HCT116 (cell line): Measurements from ENCODE around the gene LHX1. TPM values are rescaled to one million over a fixed set of nuclear protein-coding genes. Genes with fewer than 3 reads are reported as not detected.

ENCODE experiments used
- ATAC-seq: fragments of 200-7000 bp; cut with Tn5 transposase; 2 replicates; pipeline ENCODE4 v1.9.1; 2020; ENCODE audit warnings: mild to moderate bottlenecking, moderate library complexity
- BruUV-seq: library from RNA; stranded (reverse); fragments of 400-500 nt; replicated peaks from 2 replicates; lab custom pipeline; 2021; lab: Mats Ljungman, UMichigan
- CTCF ChIA-PET: fragments of 300-600 bp; sonication (Branson Sonifier 250); formaldehyde crosslinking; loops from one replicate; lab custom pipeline; 2021; ENCODE audit warnings: antibody characterized with exemption; lab: Charles Lee
- POLR2A ChIA-PET: fragments of 300-600, 350-600 bp; sonication (Branson Sonifier 250); formaldehyde crosslinking; loops from one replicate; lab custom pipeline; 2021; ENCODE audit warnings: antibody characterized with exemption; lab: Charles Lee
- RAD21 ChIA-PET, 2 experiments: fragments of 300-600 bp; sonication (Branson Sonifier 250); formaldehyde crosslinking; loops; one replicate each; lab custom pipeline; 2023; ENCODE audit warnings: low total read pairs in 2 of 2; ENCODE audit not compliant: uncharacterized antibody in 2 of 2, unreplicated experiment in 2 of 2, low non-redundant PET in 1 of 2; lab: Charles Lee
- DNase-seq: peaks from one replicate; pipeline ENCODE4 v3.0.0-alpha.2; 2010; ENCODE audit warnings: low read depth, low spot score
- H2AFZ ChIP-seq: fragments of 200-600 bp; shearing (Covaris generic), sonication (generic); 2 replicates; pipeline ENCODE4 v1.6.1; 2017; ENCODE audit warnings: low read depth, mixed run types, mixed read lengths, antibody characterized with exemption, low read length; ENCODE audit not compliant: poor library complexity, severe bottlenecking
- H3K27ac ChIP-seq: 2 replicates; pipeline ENCODE4 v1.5.1; 2012; ENCODE audit warnings: low read depth, low read length
- H3K27me3 ChIP-seq: fragments of 200-600 bp; sonication (generic); 2 replicates; pipeline ENCODE4 v1.6.1; 2016; ENCODE audit warnings: mixed run types, low read length, mixed read lengths; ENCODE audit not compliant: insufficient read depth
- H3K36me3 ChIP-seq, 2 experiments: fragments of 200-500 bp in 1 of 2; fragments of 200-600 bp in 1 of 2; sonication (Bioruptor generic) in 1 of 2; sonication (generic) in 1 of 2; 2 replicates each; pipeline versions ENCODE4 v1.5.1 to v1.6.1; 2014 to 2016; ENCODE audit warnings: low read length in 2 of 2, inconsistent platforms in 1 of 2, mixed read lengths in 1 of 2, mixed run types in 1 of 2; ENCODE audit not compliant: insufficient read depth in 2 of 2, control insufficient read depth in 1 of 2
- H3K4me1 ChIP-seq, 2 experiments: fragments of 200-600 bp in 1 of 2; sonication (generic) in 1 of 2; 2 replicates each; pipeline versions ENCODE4 v1.5.1 to v1.6.1; 2012 to 2017; ENCODE audit warnings: low read length in 2 of 2, inconsistent platforms in 1 of 2, mild to moderate bottlenecking in 1 of 2, mixed read lengths in 1 of 2, mixed run types in 1 of 2, moderate library complexity in 1 of 2; ENCODE audit not compliant: insufficient read depth in 2 of 2, control insufficient read depth in 1 of 2
- H3K4me2 ChIP-seq: fragments of 200-600 bp; sonication (generic); 2 replicates; pipeline ENCODE4 v1.6.1; 2017; ENCODE audit warnings: mixed run types, low read length, mixed read lengths
- H3K4me3 ChIP-seq, 2 experiments: fragments of 200-600 bp in 1 of 2; sonication (generic) in 1 of 2; replicated peaks in 1 of 2; 2 replicates each; pipeline ENCODE4 v1.5.1; 2011 to 2016; ENCODE audit warnings: low read length in 2 of 2, control low read depth in 1 of 2, low read depth in 1 of 2, mild to moderate bottlenecking in 1 of 2, mixed read lengths in 1 of 2, mixed run types in 1 of 2
- H3K79me2 ChIP-seq: fragments of 200-600 bp; sonication (generic); 2 replicates; pipeline ENCODE4 v1.6.1; 2017; ENCODE audit warnings: mild to moderate bottlenecking, mixed run types, low read length, moderate library complexity, mixed read lengths; ENCODE audit not compliant: insufficient read depth
- H3K9ac ChIP-seq: fragments of 200-600 bp; sonication (generic); 2 replicates; pipeline ENCODE4 v1.6.1; 2016; ENCODE audit warnings: low read length, mixed read lengths
- H3K9me2 ChIP-seq: fragments of 200-600 bp; sonication (generic), shearing (Covaris generic); 2 replicates; pipeline ENCODE4 v1.6.1; 2017; ENCODE audit warnings: mixed run types, mild to moderate bottlenecking, moderate library complexity; ENCODE audit not compliant: insufficient read depth
- H3K9me3 ChIP-seq, 2 experiments: fragments of 200-500 bp in 1 of 2; fragments of 200-600 bp in 1 of 2; sonication (Bioruptor generic) in 1 of 2; sonication (generic) in 1 of 2; 2 replicates each; pipeline ENCODE4 v1.6.1; 2014 to 2017; ENCODE audit warnings: low read length in 2 of 2, mixed read lengths in 2 of 2, inconsistent platforms in 1 of 2, low read depth in 1 of 2, mild to moderate bottlenecking in 1 of 2, mixed run types in 1 of 2, moderate library complexity in 1 of 2; ENCODE audit not compliant: control insufficient read depth in 1 of 2, insufficient read depth in 1 of 2
- H4K20me1 ChIP-seq: fragments of 200-600 bp; sonication (generic), shearing (Covaris generic); 2 replicates; pipeline ENCODE4 v1.6.1; 2017; ENCODE audit warnings: mixed run types, mild to moderate bottlenecking, moderate library complexity; ENCODE audit not compliant: insufficient read depth
- EZH2phosphoT487 ChIP-seq: fragments of 200-600 bp; IDR thresholded peaks from 2 replicates; pipeline ENCODE4 v1.6.1; 2018; ENCODE audit warnings: antibody characterized with exemption, borderline replicate concordance
- FOSL1 ChIP-seq: IDR thresholded peaks from 2 replicates; pipeline ENCODE4 v1.6.1; 2012; ENCODE audit warnings: low read depth
- POLR2AphosphoS5 ChIP-seq: IDR thresholded peaks from 2 replicates; pipeline ENCODE4 v1.6.1; 2011; ENCODE audit warnings: mild to moderate bottlenecking, low read depth, low read length, moderate library complexity
- REST ChIP-seq: IDR thresholded peaks from 2 replicates; pipeline ENCODE4 v1.6.1; 2012; ENCODE audit warnings: low read depth
- TCF7L2 ChIP-seq: IDR thresholded peaks from 2 replicates; pipeline ENCODE4 v1.7.0; 2011; ENCODE audit warnings: borderline replicate concordance, inconsistent platforms; ENCODE audit not compliant: insufficient read depth, insufficient read length; ENCODE audit errors: extremely low read depth
- ZFX ChIP-seq: fragments of 450-650 bp; IDR thresholded peaks from 2 replicates; pipeline ENCODE4 v1.6.1; 2017
- ZNF274 ChIP-seq: fragments of 200-500 bp; sonication (Bioruptor generic); IDR thresholded peaks from 2 replicates; pipeline ENCODE4 v1.6.1; 2014; ENCODE audit warnings: mild to moderate bottlenecking, low read depth, low read length, inconsistent platforms
- intact Hi-C: fragments of 100-400 bp; cut with micrococcal nuclease; formaldehyde crosslinking; loops from 2 replicates; pipeline ENCODE4 v1.10.0; 2022
- total RNA-seq: library from RNA; stranded (reverse); gene quantifications from one replicate; pipeline ENCODE4 v1.2.1, GENCODE V29; 2021; ENCODE audit not compliant: unreplicated experiment
- TF ChIP-seq, protein P1 (sequence below): IDR thresholded peaks from 2 replicates; pipeline ENCODE4 v1.6.1; 2011; ENCODE audit warnings: mild to moderate bottlenecking, low read length, moderate library complexity; ENCODE audit not compliant: insufficient replicate concordance; ENCODE audit errors: extremely low read depth

LHX1 gene
- total RNA-seq, 1 experiment from 2014 or later = 0.44 TPM

GRCh38 chr17:36938566-36939051 is 1.3 kb downstream of the LHX1 start:
- ChIA-PET CTCF (no interaction called here), RAD21 (no interaction called here), POLR2A (no interaction called here)
- Histone ChIP-seq H3K4me3 (no peak overlapping the region), H3K27ac (no peak overlapping the region), H3K4me1 (peaks cover 2 to 13% of the 10 kb centered on the region in 2 experiments; a peak in 2 of 4 replicates), H3K9me2 (no peaks in the 10 kb centered on the region), H2AFZ (no peak overlapping the region), H3K79me2 (no peaks in the 10 kb centered on the region), H4K20me1 (no peaks in the 10 kb centered on the region), H3K36me3 (no peaks in the 10 kb centered on the region), H3K9ac (no peak overlapping the region), H3K27me3 (no peaks in the 10 kb centered on the region), H3K4me2 (no peak overlapping the region), H3K9me3 (no peaks in the 10 kb centered on the region)
- BruUV-seq = no TSS peak
- intact Hi-C loops = no loop called here
- no peak for TF ChIP-seq TCF7L2
- TF ChIP-seq, protein P1, sequence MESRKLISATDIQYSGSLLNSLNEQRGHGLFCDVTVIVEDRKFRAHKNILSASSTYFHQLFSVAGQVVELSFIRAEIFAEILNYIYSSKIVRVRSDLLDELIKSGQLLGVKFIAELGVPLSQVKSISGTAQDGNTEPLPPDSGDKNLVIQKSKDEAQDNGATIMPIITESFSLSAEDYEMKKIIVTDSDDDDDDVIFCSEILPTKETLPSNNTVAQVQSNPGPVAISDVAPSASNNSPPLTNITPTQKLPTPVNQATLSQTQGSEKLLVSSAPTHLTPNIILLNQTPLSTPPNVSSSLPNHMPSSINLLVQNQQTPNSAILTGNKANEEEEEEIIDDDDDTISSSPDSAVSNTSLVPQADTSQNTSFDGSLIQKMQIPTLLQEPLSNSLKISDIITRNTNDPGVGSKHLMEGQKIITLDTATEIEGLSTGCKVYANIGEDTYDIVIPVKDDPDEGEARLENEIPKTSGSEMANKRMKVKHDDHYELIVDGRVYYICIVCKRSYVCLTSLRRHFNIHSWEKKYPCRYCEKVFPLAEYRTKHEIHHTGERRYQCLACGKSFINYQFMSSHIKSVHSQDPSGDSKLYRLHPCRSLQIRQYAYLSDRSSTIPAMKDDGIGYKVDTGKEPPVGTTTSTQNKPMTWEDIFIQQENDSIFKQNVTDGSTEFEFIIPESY = no peak
- no peak for TF ChIP-seq REST
- no peak for TF ChIP-seq FOSL1
- no peak for TF ChIP-seq ZFX
- TF ChIP-seq POLR2AphosphoS5 = no peak
- TF ChIP-seq ZNF274 = no peak
- TF ChIP-seq EZH2phosphoT487 = no peak
- ATAC-seq (no peak), DNase-seq (no peak)
